Measurements from ENCODE around the gene MYO10.
"Not testable (repeated sequence)": the region's sequence is repeated elsewhere in the genome, so short reads cannot be mapped to it uniquely, and the experiment has no call there.

Gene MYO10

DNA sequence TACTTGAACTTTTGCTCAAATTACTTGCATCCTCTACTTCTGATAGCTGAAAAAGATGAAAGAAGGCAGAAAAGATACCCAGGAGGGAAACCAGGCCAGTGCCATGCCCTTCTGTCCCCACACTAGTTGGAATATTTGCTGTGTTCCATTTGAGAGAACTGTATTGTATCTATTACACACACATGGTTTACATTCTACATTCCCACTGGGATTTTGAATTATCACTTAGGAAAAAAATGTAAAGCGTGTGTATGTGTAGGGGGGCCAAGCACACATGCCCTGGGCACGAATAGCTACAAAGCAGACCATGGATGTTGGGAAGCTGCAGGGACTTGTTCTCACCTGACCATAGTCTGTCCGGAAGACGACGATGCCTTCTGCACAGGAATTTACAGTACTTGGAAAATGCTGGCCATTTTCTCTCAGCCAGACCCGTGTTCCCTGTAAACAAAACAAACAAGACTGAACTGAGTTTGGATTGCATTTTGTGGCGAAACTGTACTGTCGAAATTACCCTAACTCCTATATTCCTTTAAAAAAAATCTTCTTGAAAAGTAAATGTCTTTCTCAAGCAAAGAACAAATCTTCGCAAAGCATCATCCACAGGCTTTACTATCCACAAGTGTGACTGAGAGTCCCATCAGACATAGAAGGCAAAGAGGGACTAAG is 58.7 kb downstream of the MYO10 start:
- DNase-seq (ENCODE audit: extremely low read depth, low read depth): no peak
- H3K4me3 ChIP-seq (replicated peaks; ENCODE audit: low read depth, low read length): no peak overlapping the region
- TF ChIP-seq, protein P1, sequence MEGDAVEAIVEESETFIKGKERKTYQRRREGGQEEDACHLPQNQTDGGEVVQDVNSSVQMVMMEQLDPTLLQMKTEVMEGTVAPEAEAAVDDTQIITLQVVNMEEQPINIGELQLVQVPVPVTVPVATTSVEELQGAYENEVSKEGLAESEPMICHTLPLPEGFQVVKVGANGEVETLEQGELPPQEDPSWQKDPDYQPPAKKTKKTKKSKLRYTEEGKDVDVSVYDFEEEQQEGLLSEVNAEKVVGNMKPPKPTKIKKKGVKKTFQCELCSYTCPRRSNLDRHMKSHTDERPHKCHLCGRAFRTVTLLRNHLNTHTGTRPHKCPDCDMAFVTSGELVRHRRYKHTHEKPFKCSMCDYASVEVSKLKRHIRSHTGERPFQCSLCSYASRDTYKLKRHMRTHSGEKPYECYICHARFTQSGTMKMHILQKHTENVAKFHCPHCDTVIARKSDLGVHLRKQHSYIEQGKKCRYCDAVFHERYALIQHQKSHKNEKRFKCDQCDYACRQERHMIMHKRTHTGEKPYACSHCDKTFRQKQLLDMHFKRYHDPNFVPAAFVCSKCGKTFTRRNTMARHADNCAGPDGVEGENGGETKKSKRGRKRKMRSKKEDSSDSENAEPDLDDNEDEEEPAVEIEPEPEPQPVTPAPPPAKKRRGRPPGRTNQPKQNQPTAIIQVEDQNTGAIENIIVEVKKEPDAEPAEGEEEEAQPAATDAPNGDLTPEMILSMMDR (IDR thresholded peaks at IDR 0.05; ENCODE audit: low read depth, low read length, missing control alignments): no peak

DNA sequence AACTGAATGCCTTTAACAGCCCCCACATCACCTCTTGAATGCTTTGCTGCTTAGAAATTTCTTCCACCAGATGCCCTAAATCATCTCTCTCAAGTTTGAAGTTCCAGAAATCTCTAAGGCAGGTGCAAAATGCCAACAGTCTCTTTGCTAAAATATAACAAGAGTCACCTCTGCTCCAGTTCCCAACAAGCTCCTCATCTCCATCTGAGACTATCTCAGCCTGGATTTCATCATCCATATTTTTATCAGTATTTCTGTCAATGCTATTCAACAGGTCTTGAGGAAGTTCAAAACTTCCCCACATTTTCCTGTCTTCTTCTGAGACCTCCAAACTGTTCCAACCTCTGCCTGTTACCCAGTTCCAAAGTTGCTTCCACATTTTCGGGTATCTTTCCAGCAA is 61.7 kb downstream of the MYO10 start:
- not testable (repeated sequence) for H3K4me3 ChIP-seq (replicated peaks; ENCODE audit: low read depth, low read length); DNase-seq (ENCODE audit: extremely low read depth, low read depth)

DNA sequence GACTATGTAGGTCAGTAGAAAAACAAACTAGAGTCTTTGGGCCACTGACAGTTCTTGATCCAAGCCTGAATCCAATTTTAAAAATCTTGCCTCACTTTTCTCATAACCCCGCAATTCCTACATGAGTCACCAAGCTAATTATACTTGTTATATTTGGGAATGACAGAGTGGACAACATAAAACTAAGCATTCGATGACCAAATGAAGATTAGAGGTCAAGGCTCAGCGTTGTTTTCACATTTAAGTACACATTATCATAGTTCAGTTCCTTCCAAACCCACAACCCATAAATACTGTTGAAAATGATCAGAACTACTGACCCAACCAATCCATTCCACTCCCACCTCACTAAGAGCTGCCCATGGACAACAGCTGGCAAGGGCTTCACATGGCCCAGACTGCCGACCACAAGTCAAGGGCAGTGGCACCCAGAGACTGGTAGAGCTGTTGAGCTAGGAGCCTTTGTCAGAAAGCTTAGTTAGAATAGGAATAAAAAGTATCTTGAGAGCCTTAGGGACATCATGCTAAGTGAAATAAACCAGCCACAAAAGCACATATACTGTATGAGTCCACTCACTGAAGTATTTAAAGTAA is 64.2 kb downstream of the MYO10 start:
- DNase-seq (ENCODE audit: extremely low read depth, low read depth): no peak
- H3K4me3 ChIP-seq (replicated peaks; ENCODE audit: low read depth, low read length): no peak overlapping the region
- TF ChIP-seq, protein P1 (IDR thresholded peaks at IDR 0.05; ENCODE audit: low read depth, low read length, missing control alignments): no peak

DNA sequence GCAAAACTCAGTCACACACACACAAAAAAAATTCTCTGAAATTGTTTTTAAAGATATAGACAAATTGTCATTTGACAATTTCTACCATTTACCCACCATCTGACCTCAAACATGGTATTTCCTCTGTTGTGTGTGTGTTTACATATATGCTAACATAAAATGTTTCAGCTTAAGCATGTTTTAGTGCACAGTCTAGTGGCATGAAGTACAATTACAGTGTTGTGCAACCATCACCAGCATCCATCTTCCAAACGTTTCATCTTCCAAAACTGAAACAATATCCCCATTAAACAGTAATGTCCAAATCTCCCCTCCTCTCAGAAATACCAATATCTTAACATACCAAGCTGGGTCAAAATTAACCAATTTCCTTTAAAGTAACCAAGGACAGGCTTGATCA is 65.2 kb downstream of the MYO10 start:
- DNase-seq (ENCODE audit: extremely low read depth, low read depth): no peak
- no peak overlapping the region for H3K4me3 ChIP-seq (replicated peaks; ENCODE audit: low read depth, low read length)
- TF ChIP-seq, protein P1 (IDR thresholded peaks at IDR 0.05; ENCODE audit: low read depth, low read length, missing control alignments): no peak

DNA sequence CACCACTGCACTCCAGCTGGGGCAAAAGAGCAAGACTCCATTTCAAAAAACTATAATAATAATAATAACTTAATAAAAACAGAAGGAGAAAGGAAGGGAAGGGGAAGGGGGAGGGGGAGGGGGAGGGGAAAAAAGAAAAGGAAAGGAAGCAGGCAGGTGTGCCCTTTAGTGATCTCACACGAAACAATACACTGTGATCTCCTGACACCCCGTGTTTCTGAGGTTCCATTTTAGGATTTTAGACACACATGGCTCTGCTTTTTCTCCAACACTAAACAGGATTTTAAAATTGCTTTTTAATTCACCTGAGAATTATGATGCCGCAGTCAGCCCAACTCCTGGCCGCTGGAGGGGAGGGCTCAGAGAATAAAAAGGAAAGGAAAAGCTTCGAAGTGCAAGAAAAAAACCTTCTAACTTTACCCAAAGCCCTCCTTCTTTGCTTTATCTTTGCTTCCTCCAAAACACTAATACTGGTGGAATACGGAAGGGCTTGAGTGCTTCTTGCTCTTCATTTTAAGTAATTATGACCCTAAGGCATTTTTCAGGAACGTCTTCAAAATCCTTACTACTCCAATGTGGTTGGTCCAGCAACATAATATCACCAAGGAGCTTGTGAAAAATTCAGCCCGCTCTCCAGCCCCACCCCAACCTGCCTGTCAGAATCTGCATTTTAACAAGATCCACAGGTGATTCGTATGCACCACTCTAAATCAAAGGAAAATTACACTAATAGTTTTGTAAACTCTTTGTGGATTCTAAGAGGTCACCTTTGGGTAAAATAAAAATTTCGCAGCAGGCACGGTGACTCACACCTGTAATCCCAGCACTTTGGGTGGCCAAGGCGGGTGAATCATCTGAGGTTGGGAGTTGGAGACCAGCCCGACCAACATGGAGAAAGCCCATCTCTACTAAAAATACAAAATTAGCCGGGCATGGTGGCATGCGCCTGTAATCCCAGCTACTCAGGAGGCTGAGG is 66.0 kb downstream of the MYO10 start:
- TF ChIP-seq, protein P1 (IDR thresholded peaks at IDR 0.05; ENCODE audit: low read depth, low read length, missing control alignments): no peak
- DNase-seq (ENCODE audit: extremely low read depth, low read depth): no peak
- no peak overlapping the region for H3K4me3 ChIP-seq (replicated peaks; ENCODE audit: low read depth, low read length)

DNA sequence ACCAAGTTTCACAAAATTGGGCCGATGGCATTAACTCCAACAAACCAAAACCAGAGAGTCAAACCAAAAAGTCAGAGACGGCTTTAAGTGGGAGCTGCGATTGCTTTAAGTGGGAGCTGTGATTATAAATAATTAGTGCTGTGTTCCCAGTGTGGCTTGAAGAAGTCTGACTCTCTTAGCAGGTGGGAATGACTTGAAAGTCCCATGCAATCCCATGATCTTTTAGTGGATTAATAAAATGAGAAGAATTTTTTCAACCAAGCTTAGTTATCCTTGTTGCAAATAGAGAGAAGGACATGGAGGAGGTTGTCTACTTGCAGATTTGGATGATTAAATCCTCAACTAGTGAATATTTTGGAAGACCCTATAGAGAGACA is 68.5 kb downstream of the MYO10 start:
- TF ChIP-seq, protein P1 (IDR thresholded peaks at IDR 0.05; ENCODE audit: low read depth, low read length, missing control alignments): no peak
- H3K4me3 ChIP-seq (replicated peaks; ENCODE audit: low read depth, low read length): no peak overlapping the region
- no peak for DNase-seq (ENCODE audit: extremely low read depth, low read depth)
